ENCODE measurements around the gene TSN.
"Not testable (repeated sequence)": the region's sequence is repeated elsewhere in the genome, so short reads cannot be mapped to it uniquely, and the experiment has no call there.

The TSN gene

DNA sequence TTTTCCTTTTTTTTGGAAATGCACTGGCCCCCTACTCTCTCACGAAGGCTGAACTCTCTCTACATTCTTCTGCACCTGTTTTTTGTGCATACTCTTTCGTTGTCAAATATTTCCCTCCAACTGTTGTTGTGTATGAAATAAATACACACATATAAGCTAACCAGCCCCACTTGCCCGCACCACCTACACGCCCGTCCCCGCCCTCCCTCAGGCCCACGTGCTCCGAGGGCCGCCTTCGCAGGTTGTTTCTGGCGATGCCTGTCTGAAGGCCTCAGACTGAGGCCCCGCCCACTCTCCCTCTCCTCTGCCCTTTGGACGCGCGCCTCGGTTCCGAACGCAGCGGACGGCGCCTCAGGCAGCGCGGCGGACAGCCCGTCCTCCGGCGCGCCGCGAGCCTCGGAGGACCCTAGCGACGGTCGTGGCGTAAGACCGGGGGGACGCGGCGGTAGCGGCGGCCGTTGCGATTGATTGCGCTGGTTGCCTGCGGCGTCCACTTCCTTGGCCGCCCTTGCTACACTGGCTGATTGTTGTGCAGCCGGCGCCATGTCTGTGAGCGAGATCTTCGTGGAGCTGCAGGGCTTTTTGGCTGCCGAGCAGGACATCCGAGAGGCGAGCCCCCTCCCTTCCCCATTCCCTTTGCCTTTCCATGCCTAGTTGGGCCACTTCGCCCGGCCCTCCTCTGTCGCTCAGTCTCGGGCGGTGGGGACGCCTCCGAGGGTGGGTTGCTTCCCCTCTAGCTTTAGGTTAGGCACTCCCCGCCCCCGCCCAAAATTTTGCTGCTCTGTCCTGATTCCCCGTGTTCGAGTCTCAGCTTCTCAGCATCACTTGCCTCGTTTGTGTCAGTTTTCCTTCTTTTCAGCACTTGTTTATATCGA, at the start of gene TSN:
TSN (plus strand) TSS at position 415 of the 875 bp plus-strand sequence; CDS start at position 544, 129 bp downstream.
- DNase-seq (ENCODE audit: low read depth, low spot score): peak; percentile 97

GRCh38 chr2:121705958-121706357, 49.5 kb upstream of the TSN start:
- DNase-seq (ENCODE audit: low read depth, low spot score): no peak

GRCh38 chr2:121707344-121707919, 48.0 kb upstream of the TSN start:
- DNase-seq (ENCODE audit: low read depth, low spot score): no peak

DNA sequence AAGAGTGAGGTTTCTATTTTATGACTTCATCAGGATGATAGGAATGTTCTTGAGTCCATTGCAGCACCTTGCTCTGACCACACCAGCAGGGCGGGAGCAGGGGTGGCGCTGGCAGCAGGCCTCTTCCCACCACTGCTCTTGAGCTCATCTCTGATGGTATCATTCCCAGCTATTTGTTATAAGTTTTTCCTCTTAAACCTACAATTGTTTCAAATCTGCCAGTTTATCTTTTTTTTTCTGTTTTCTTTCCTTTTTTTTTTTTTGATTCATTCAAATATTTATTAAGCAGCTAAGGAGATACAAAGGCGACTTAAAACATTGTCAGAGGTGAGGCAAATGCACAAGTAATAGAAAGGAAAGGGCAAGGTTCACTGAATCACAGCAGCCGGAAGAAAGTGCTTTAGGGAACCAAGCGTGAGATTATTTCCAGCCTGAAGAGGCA, 47.5 kb upstream of the TSN start:
- DNase-seq (ENCODE audit: low read depth, low spot score): no peak

DNA sequence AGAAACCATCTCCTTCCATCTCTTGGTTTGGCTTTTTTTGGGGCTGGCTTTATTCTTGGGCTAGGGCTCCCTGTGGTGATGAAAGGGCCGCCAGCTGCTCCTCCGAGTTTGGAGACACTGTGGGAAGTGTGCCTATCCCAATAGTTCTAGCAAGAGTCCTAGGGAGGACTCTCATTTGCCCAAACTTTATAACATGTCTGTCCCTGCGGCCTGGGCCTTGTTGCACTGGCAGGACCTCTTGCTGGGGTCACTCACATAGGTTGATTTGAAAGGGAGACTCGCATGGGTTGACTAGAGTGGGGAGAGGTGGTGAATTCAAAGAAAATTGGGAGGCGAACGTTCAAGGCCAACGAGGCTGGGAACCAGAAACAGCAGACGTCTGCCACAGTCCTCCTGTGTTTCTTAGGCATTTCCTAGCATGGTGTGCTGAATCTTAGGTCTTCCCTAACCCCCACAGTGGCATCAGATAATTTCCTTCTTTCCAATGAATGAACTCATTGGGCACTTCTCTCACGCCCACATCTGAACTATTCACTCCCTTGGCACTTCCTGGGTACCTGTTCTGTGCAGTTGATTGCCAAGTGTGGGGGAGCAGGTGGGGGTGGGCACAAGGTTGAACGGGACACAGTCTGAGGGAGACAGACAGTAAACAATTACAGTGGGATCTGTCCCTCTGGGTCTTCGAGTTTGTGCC, 45.5 kb upstream of the TSN start:
- no peak for DNase-seq (ENCODE audit: low read depth, low spot score)

GRCh38 chr2:121710470-121711170, 44.8 kb upstream of the TSN start:
- no peak for DNase-seq (ENCODE audit: low read depth, low spot score)

DNA sequence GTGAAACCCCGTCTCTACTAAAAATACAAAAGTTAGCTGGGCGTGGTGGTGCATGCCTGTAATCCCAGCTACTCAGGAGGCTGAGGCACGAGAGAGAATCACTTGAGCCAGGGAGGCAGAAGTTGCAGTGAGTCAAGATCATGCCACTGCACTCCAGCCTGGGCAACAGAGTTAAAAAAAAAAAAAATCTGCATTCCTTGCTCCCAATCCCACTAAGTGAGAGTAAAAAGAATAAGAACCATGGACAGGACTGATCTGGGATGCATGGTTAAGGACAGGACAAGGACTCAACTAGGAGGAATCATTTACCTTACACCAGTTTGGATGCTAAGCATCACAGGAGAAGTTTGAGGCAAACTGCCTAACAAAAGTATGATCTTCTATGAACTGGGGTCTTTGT, 44.0 kb upstream of the TSN start:
- not testable (repeated sequence) for DNase-seq (ENCODE audit: low read depth, low spot score)

DNA sequence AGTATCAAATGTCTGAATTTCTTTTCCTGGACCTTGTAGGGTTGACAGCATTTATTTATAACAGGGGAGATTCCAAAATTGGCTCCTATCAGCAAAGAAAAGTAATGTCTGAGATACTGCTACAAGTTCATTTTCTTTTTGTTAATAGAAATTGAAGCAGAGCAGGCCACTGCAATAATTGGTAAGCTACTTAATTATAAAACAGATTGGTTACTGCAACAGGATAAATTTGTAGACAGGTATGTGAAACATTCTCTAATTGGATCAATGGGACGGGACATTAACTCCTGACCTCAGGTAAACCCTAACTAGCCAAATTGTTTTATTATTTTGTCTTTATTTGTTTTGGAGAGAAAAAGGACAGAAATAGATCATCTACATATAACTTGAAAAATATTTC, 39.3 kb upstream of the TSN start:
- no peak for DNase-seq (ENCODE audit: low read depth, low spot score)

DNA sequence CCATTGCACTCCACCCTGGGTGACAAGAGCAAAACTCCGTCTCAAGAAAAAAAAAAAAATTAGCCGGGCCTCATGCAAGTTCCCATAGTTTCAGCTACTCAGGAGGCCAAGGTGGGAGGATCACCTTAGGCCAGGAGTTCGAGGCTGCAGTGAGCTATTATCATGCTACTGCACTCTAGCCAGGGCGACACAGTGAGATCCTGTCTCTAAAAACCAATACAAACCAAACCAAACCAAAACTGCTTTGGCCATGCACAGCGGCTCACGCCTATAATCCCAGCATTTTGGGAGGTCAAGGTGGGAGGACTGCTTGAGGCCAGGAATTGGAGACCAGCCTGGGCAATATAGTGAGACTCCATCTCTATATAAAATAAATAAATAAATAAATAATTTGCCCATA, 37.9 kb upstream of the TSN start:
- no peak for DNase-seq (ENCODE audit: low read depth, low spot score)

DNA sequence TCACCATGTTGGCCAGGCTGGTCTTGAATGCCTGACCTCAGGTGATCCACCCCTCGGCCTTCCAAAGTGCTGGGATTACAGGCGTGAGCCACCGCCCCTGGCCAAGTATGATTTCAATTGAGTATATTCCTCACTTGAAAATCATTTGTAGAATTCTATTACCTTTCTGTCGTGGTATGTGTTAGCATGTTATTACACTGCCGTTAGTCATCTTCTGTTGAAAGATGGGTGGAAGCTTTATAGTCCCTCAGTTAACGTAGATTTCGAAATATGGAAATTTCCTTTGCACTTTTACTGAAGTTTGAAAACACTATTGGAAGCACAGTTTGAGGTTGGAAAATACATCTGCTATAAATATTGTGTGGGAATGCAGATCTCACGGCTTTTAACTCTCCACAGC, 33.5 kb upstream of the TSN start:
- no peak for DNase-seq (ENCODE audit: low read depth, low spot score)

GRCh38 chr2:121722479-121722878, 33.0 kb upstream of the TSN start:
- DNase-seq (ENCODE audit: low read depth, low spot score): no peak

- DNase-seq (ENCODE audit: low read depth, low spot score): no peak
Observed at GRCh38 chr2:121723316-121723715, 32.1 kb upstream of the TSN start.

DNA sequence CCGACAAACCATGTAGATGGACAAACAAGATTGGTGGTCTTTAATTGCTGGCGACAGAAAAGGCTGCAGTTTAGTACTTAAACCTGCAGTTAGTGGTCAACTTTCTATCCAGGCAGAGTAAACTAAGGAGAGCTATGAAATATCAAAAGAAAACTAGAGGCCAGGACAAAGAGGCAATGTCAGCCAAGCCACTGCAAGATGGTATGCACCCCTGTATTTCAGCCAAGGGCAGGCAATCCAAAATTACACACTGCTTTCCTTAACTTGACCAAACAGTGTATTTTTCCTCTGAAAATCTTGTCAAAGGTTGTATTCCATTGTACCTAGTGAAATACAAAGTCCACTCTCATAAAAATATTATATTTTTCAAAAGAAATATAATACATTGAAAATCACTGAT, 28.1 kb upstream of the TSN start:
- DNase-seq (ENCODE audit: low read depth, low spot score): no peak

- no peak for DNase-seq (ENCODE audit: low read depth, low spot score)
Observed at GRCh38 chr2:121727950-121728349, 27.5 kb upstream of the TSN start.

GRCh38 chr2:121731366-121731765, 24.1 kb upstream of the TSN start:
- DNase-seq (ENCODE audit: low read depth, low spot score): no peak

DNA sequence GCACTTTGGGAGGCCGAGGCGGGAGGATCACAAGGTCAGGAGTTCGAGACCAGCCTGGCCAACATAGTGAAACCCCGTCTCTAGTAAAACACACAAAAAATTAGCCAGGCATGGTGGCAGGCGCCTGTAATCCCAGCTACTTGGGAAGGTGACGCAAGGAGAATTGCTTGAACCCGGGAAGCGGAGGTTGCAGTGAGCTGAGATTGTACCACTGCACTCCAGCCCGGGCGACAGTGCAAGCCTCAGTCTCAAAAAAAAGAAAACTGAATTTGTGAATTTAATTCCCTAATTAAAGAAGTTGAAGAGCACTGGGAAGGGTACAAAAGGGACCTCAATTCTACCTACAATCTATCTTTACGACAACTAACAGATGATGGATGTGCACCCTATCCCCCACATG, 20.9 kb upstream of the TSN start:
- not testable (repeated sequence) for DNase-seq (ENCODE audit: low read depth, low spot score)

- DNase-seq (ENCODE audit: low read depth, low spot score): no peak
Observed at GRCh38 chr2:121735518-121736074, 19.9 kb upstream of the TSN start.

- no peak for DNase-seq (ENCODE audit: low read depth, low spot score)
Observed at GRCh38 chr2:121736140-121736461, 19.4 kb upstream of the TSN start.

- DNase-seq (ENCODE audit: low read depth, low spot score): peak; percentile 91
Observed at GRCh38 chr2:121736462-121737336, 18.8 kb upstream of the TSN start, which contains the start of gene NIFK. Gene NIFK, minus strand, starts transcription at chr2:121736875. Its CDS starts 25 bp downstream, at chr2:121736850.

- no peak for DNase-seq (ENCODE audit: low read depth, low spot score)
Observed at GRCh38 chr2:121740973-121741372, 14.5 kb upstream of the TSN start.

DNA sequence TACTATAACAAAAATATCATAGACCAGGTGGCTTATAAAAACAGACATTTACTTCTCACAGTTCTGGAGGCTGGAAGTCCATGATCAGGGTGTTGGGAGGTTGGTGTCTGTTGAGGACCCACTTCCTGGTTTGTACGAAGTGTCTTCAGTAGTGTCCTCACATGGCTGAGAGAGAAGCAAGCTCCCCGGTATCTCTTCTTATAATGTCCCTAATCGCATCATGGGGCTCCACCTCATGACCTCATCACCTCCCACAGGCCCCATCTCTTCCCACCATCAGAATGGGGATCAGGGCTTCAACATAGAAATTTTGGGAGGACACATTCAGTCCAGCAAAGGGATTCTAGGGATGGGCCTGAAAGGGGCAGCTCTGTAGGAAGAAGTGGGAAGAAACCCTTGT, 14.0 kb upstream of the TSN start:
- no peak for DNase-seq (ENCODE audit: low read depth, low spot score)

Measured in smooth muscle cell of the brain vasculature (primary cell).